H9 (cell line): ENCODE results near the gene PLCXD3. TPM values are rescaled to one million over a fixed set of nuclear protein-coding genes. Genes with fewer than 3 reads are reported as not detected.

Source experiments
- DNase-seq: peaks from one replicate; pipeline ENCODE4 v3.0.0-alpha.2; 2017
- H2AFZ ChIP-seq: one replicate; pipeline ENCODE4 v1.6.1; 2013; ENCODE audit warnings: mild to moderate bottlenecking, low read length, control low read depth, moderate library complexity
- H2AK5ac ChIP-seq: 2 replicates; pipeline ENCODE4 v1.6.1; 2013; ENCODE audit warnings: low read length, control low read depth, mixed read lengths; ENCODE audit not compliant: insufficient read length
- H2BK120ac ChIP-seq: one replicate; pipeline ENCODE4 v1.6.1; 2013; ENCODE audit warnings: low read depth, mild to moderate bottlenecking, low read length, control low read depth, inconsistent platforms; ENCODE audit not compliant: poor library complexity, severe bottlenecking
- H2BK12ac ChIP-seq: 2 replicates; pipeline ENCODE4 v1.6.1; 2013; ENCODE audit warnings: low read length, control low read depth, mixed read lengths, low read depth; ENCODE audit not compliant: insufficient read length
- H2BK15ac ChIP-seq: 2 replicates; pipeline ENCODE4 v1.6.1; 2013; ENCODE audit warnings: low read depth, low read length, control low read depth
- H2BK20ac ChIP-seq: one replicate; pipeline ENCODE4 v1.6.1; 2013; ENCODE audit warnings: low read depth, mild to moderate bottlenecking, low read length, control low read depth, inconsistent platforms; ENCODE audit not compliant: poor library complexity, severe bottlenecking
- H2BK5ac ChIP-seq: 2 replicates; pipeline ENCODE4 v1.6.1; 2013; ENCODE audit warnings: low read length, control low read depth, mixed read lengths; ENCODE audit not compliant: insufficient read length
- H3K14ac ChIP-seq: 2 replicates; pipeline ENCODE4 v1.6.1; 2013; ENCODE audit warnings: low read length, control low read depth; ENCODE audit not compliant: insufficient read depth
- H3K18ac ChIP-seq: 2 replicates; pipeline ENCODE4 v1.6.1; 2013; ENCODE audit warnings: low read depth, mild to moderate bottlenecking, mixed read lengths, low read length, control low read depth; ENCODE audit not compliant: insufficient read length
- H3K23ac ChIP-seq: 2 replicates; pipeline ENCODE4 v1.6.1; 2013; ENCODE audit warnings: low read length, control low read depth, mixed read lengths, low read depth; ENCODE audit not compliant: insufficient read length
- H3K23me2 ChIP-seq: 2 replicates; pipeline ENCODE4 v1.6.1; 2013; ENCODE audit warnings: low read depth, mild to moderate bottlenecking, mixed read lengths, low read length, control low read depth; ENCODE audit not compliant: insufficient read length, poor library complexity, severe bottlenecking
- H3K27ac ChIP-seq: 2 replicates; pipeline ENCODE4 v1.5.1; 2013; ENCODE audit warnings: low read length, control low read depth, mixed read lengths, low read depth; ENCODE audit not compliant: insufficient read length
- H3K27me3 ChIP-seq: 2 replicates; pipeline ENCODE4 v1.6.1; 2013; ENCODE audit warnings: low read length, control low read depth, inconsistent platforms; ENCODE audit not compliant: insufficient read depth
- H3K4ac ChIP-seq: 2 replicates; pipeline ENCODE4 v1.6.1; 2013; ENCODE audit warnings: low read depth, mild to moderate bottlenecking, control low read depth, inconsistent platforms, low read length, moderate library complexity
- H3K4me1 ChIP-seq: 2 replicates; pipeline ENCODE4 v1.6.1; 2013; ENCODE audit warnings: low read length, control low read depth, inconsistent platforms; ENCODE audit not compliant: insufficient read depth
- H3K4me2 ChIP-seq: 2 replicates; pipeline ENCODE4 v1.6.1; 2013; ENCODE audit warnings: low read length, control low read depth, mixed read lengths; ENCODE audit not compliant: insufficient read length, insufficient read depth
- H3K56ac ChIP-seq: 2 replicates; pipeline ENCODE4 v1.6.1; 2013; ENCODE audit warnings: low read depth, mild to moderate bottlenecking, mixed read lengths, low read length, control low read depth; ENCODE audit not compliant: insufficient read length
- H3K79me1 ChIP-seq: 2 replicates; pipeline ENCODE4 v1.6.1; 2013; ENCODE audit warnings: low read depth, mild to moderate bottlenecking, moderate library complexity, low read length, control low read depth, inconsistent platforms; ENCODE audit not compliant: insufficient read depth, poor library complexity, severe bottlenecking
- H3K79me2 ChIP-seq: 2 replicates; pipeline ENCODE4 v1.6.1; 2013; ENCODE audit warnings: low read length, control low read depth, inconsistent platforms; ENCODE audit not compliant: insufficient read depth
- H3K9ac ChIP-seq: 2 replicates; pipeline ENCODE4 v1.6.1; 2013; ENCODE audit warnings: low read length, control low read depth, mixed read lengths; ENCODE audit not compliant: insufficient read length; ENCODE audit errors: extremely low read depth
- H3K9me3 ChIP-seq: one replicate; pipeline ENCODE4 v1.6.1; 2013; ENCODE audit warnings: low read depth, low read length, inconsistent platforms; ENCODE audit not compliant: control insufficient read depth
- H3T11ph ChIP-seq: one replicate; pipeline ENCODE4 v1.6.1; 2013; ENCODE audit warnings: mild to moderate bottlenecking, low read length, control low read depth, inconsistent platforms
- H4K20me1 ChIP-seq: one replicate; pipeline ENCODE4 v1.6.1; 2013; ENCODE audit not compliant: control insufficient read depth, insufficient read length, insufficient read depth
- H4K5ac ChIP-seq: 2 replicates; pipeline ENCODE4 v1.6.1; 2013; ENCODE audit warnings: low read depth, mild to moderate bottlenecking, mixed read lengths, low read length, control low read depth; ENCODE audit not compliant: insufficient read length
- H4K8ac ChIP-seq: replicated peaks from 2 replicates; pipeline ENCODE4 v1.6.1; 2013; ENCODE audit warnings: low read length, control low read depth, mixed read lengths, low read depth; ENCODE audit not compliant: insufficient read length
- H4K91ac ChIP-seq: 2 replicates; pipeline ENCODE4 v1.6.1; 2013; ENCODE audit warnings: low read depth, mild to moderate bottlenecking, moderate library complexity, mixed read lengths, low read length, control low read depth; ENCODE audit not compliant: insufficient read length
- H3K27ac Mint-ChIP-seq, 3 experiments: 2 replicates in 2 of 3; 3 replicates in 1 of 3; pipeline ENCODE4 v1.8.0; 2020 to 2021; ENCODE audit warnings: mixed read lengths in 3 of 3, mild to moderate bottlenecking in 1 of 3, moderate library complexity in 1 of 3
- H3K27me3 Mint-ChIP-seq: 2 replicates; pipeline ENCODE4 v1.8.0; 2021; ENCODE audit warnings: low read depth, mild to moderate bottlenecking, moderate library complexity, mixed read lengths
- H3K36me3 Mint-ChIP-seq, 3 experiments: 2 replicates in 2 of 3; 3 replicates in 1 of 3; pipeline ENCODE4 v1.8.0; 2020 to 2021; ENCODE audit warnings: low read depth in 3 of 3, mixed read lengths in 3 of 3; ENCODE audit not compliant: insufficient read depth in 1 of 3
- H3K4me1 Mint-ChIP-seq, 2 experiments: 2 replicates each; pipeline ENCODE4 v1.8.0; 2020; ENCODE audit warnings: mixed read lengths in 2 of 2
- H3K4me3 Mint-ChIP-seq, 2 experiments: 2 replicates in 1 of 2; 3 replicates in 1 of 2; pipeline ENCODE4 v1.8.0; 2020 to 2021; ENCODE audit warnings: mild to moderate bottlenecking in 2 of 2, mixed read lengths in 2 of 2, moderate library complexity in 1 of 2
- H3K9me3 Mint-ChIP-seq, 2 experiments: 2 replicates in 1 of 2; 3 replicates in 1 of 2; pipeline ENCODE4 v1.8.0; 2020; ENCODE audit warnings: mild to moderate bottlenecking in 2 of 2, mixed read lengths in 2 of 2, moderate library complexity in 1 of 2
- WGBS: extraction: QIAGEN DNeasy Blood & Tissue Kit; methylation state at CpG from one replicate; pipeline ENCODE4 v1.1.7; 2013; ENCODE audit warnings: missing lambda C conversion rate, low lambda C conversion rate, mixed read lengths; ENCODE audit not compliant: insufficient read length; ENCODE audit errors: extremely low coverage; 5-methylcytosine and 5-hydroxymethylcytosine counted together
- total RNA-seq: library from RNA; stranded (reverse); gene quantifications from 2 replicates; pipeline ENCODE4 v1.2.1, GENCODE V29; 2021
- TF ChIP-seq, protein P1 (sequence below): fragments of 200-600 bp; sonication (generic); conservative IDR thresholded peaks from 3 replicates; pipeline ENCODE4 v1.8.0; 2021; ENCODE audit warnings: antibody characterized with exemption, mild to moderate bottlenecking

PLCXD3 gene
- total RNA-seq, 1 experiment from 2014 or later = not detected

GRCh38 chr5:41539454-41539853 is 29.1 kb upstream of the PLCXD3 start:
- DNase-seq = no peak
- no peak overlapping the region for H3K4me3 Mint-ChIP-seq
- Histone ChIP-seq H3K27me3 (no peaks in the 10 kb centered on the region), H3K4ac (no peak overlapping the region), H3K79me2 (no peaks in the 10 kb centered on the region), H2BK5ac (no peak overlapping the region), H3K4me1 (no peaks in the 10 kb centered on the region), H4K20me1 (no peaks in the 10 kb centered on the region), H3K4me2 (no peak overlapping the region), H2BK15ac (no peak overlapping the region), H3K27ac (no peak overlapping the region), H3K56ac (no peak overlapping the region), H3K23ac (no peak overlapping the region), H3K14ac (no peak overlapping the region), H2BK20ac (no peak overlapping the region), H4K91ac (no peak overlapping the region), H4K8ac (no peak overlapping the region), H2BK120ac (no peak overlapping the region), H3K9me3 (no peaks in the 10 kb centered on the region), H3K79me1 (no peaks in the 10 kb centered on the region), H2AK5ac (no peak overlapping the region), H3T11ph (no peak overlapping the region), H4K5ac (no peak overlapping the region), H3K9ac (no peak overlapping the region), H3K18ac (no peak overlapping the region), H3K23me2 (no peaks in the 10 kb centered on the region), H2BK12ac (no peak overlapping the region), H2AFZ (no peak overlapping the region)
- no CpG with 5 or more reads among the region's 2 CpGs for WGBS
- H3K36me3 Mint-ChIP-seq = no peaks in the 10 kb centered on the region; a peak in 1 of 7 replicates
- TF ChIP-seq, protein P1, sequence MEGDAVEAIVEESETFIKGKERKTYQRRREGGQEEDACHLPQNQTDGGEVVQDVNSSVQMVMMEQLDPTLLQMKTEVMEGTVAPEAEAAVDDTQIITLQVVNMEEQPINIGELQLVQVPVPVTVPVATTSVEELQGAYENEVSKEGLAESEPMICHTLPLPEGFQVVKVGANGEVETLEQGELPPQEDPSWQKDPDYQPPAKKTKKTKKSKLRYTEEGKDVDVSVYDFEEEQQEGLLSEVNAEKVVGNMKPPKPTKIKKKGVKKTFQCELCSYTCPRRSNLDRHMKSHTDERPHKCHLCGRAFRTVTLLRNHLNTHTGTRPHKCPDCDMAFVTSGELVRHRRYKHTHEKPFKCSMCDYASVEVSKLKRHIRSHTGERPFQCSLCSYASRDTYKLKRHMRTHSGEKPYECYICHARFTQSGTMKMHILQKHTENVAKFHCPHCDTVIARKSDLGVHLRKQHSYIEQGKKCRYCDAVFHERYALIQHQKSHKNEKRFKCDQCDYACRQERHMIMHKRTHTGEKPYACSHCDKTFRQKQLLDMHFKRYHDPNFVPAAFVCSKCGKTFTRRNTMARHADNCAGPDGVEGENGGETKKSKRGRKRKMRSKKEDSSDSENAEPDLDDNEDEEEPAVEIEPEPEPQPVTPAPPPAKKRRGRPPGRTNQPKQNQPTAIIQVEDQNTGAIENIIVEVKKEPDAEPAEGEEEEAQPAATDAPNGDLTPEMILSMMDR = no peak
- H3K27me3 Mint-ChIP-seq = no peaks in the 10 kb centered on the region; the same call in 1 of the 2 replicates
- H3K27ac Mint-ChIP-seq = no peak overlapping the region
- H3K4me1 Mint-ChIP-seq = no peaks in the 10 kb centered on the region
- H3K9me3 Mint-ChIP-seq = peaks cover 9 to 13% of the 10 kb centered on the region in 2 experiments
